SK-N-SH (cell line): ENCODE measurements around the gene ZNRF1. TPM values are rescaled to one million over a fixed set of nuclear protein-coding genes. Genes with fewer than 3 reads are reported as not detected.

Experiments
- CTCF ChIA-PET: fragments of 300-600, 350-600 bp; formaldehyde crosslinking; extraction: SDS; loops from one replicate; lab custom pipeline; 2021; lab: Yijun Ruan, JAX
- POLR2A ChIA-PET: fragments of 350-600 bp; sonication (Branson Sonifier 250); formaldehyde crosslinking; extraction: SDS; loops from one replicate; lab custom pipeline; 2020; ENCODE audit warnings: antibody characterized with exemption, inconsistent platforms; lab: Yijun Ruan, JAX
- DNase-seq: peaks from one replicate; pipeline ENCODE4 v3.0.0; 2012
- H2AFZ ChIP-seq: fragments of 200-600 bp; sonication (generic); 2 replicates; pipeline ENCODE4 v1.8.1; 2016; ENCODE audit warnings: antibody characterized with exemption, mild to moderate bottlenecking, low read depth
- H3F3A ChIP-seq: fragments of 200-600 bp; sonication (generic); replicated peaks from 2 replicates; pipeline ENCODE3; 2016; ENCODE audit warnings: antibody characterized with exemption, mild to moderate bottlenecking; ENCODE audit not compliant: insufficient read depth
- H3K27ac ChIP-seq, 2 experiments: fragments of 200-500 bp in 1 of 2; fragments of 200-600 bp in 1 of 2; sonication (Bioruptor generic) in 1 of 2; sonication (generic), shearing (Covaris generic) in 1 of 2; 2 replicates each; pipeline versions ENCODE4 v1.5.1 to v1.6.1; 2014 to 2016; ENCODE audit warnings: low read depth in 2 of 2, inconsistent platforms in 1 of 2, low read length in 1 of 2, mild to moderate bottlenecking in 1 of 2, mixed read lengths in 1 of 2
- H3K27me3 ChIP-seq: fragments of 200-600 bp; sonication (generic), shearing (Covaris generic); 2 replicates; pipeline ENCODE4 v1.6.1; 2016; ENCODE audit warnings: mixed run types; ENCODE audit not compliant: insufficient read depth
- H3K36me3 ChIP-seq, 2 experiments: fragments of 200-500 bp in 1 of 2; fragments of 200-600 bp in 1 of 2; sonication (Bioruptor generic) in 1 of 2; sonication (generic) in 1 of 2; replicated peaks in 1 of 2; 2 replicates each; pipeline versions ENCODE3 to v1.5.1; 2014 to 2016; ENCODE audit warnings: low read length in 1 of 2, mild to moderate bottlenecking in 1 of 2; ENCODE audit not compliant: insufficient read depth in 2 of 2, control insufficient read depth in 1 of 2
- H3K4me1 ChIP-seq, 2 experiments: fragments of 200-500 bp in 1 of 2; fragments of 200-600 bp in 1 of 2; sonication (Bioruptor generic) in 1 of 2; sonication (generic), shearing (Covaris generic) in 1 of 2; 2 replicates each; pipeline versions ENCODE4 v1.5.1 to v1.6.1; 2014 to 2016; ENCODE audit warnings: low read depth in 1 of 2, low read length in 1 of 2, mixed run types in 1 of 2; ENCODE audit not compliant: insufficient read depth in 2 of 2, control insufficient read depth in 1 of 2
- H3K4me2 ChIP-seq: fragments of 200-600 bp; sonication (generic), shearing (Covaris generic); 2 replicates; pipeline ENCODE4 v1.6.1; 2017; ENCODE audit warnings: mixed run types
- H3K4me3 ChIP-seq, 2 experiments: fragments of 200-500 bp in 1 of 2; fragments of 200-600 bp in 1 of 2; sonication (Bioruptor generic) in 1 of 2; sonication (generic), shearing (Covaris generic) in 1 of 2; 2 replicates each; pipeline versions ENCODE4 v1.5.1 to v1.8.1; 2014 to 2016; ENCODE audit warnings: low read depth in 2 of 2, inconsistent platforms in 1 of 2, low read length in 1 of 2, mild to moderate bottlenecking in 1 of 2, mixed read lengths in 1 of 2, moderate library complexity in 1 of 2
- H3K79me2 ChIP-seq: fragments of 200-600 bp; sonication (generic); 2 replicates; pipeline ENCODE4 v1.8.1; 2017; ENCODE audit warnings: mild to moderate bottlenecking; ENCODE audit not compliant: insufficient read depth
- H3K9ac ChIP-seq: fragments of 200-600 bp; sonication (generic); 2 replicates; pipeline ENCODE4 v1.6.1; 2017; ENCODE audit warnings: mixed run types
- H3K9me2 ChIP-seq: fragments of 200-600 bp; sonication (generic); 2 replicates; pipeline ENCODE4 v1.6.1; 2017; ENCODE audit warnings: mixed run types
- H3K9me3 ChIP-seq: fragments of 200-600 bp; sonication (generic); 2 replicates; pipeline ENCODE4 v1.6.1; 2017; ENCODE audit warnings: mixed run types, mild to moderate bottlenecking, moderate library complexity
- H4K20me1 ChIP-seq: fragments of 200-600 bp; sonication (generic); 2 replicates; pipeline ENCODE4 v1.6.1; 2017; ENCODE audit warnings: mild to moderate bottlenecking, mixed run types; ENCODE audit not compliant: insufficient read depth
- CHD2 ChIP-seq: fragments of 150-350 bp; IDR thresholded peaks from 2 replicates; pipeline ENCODE4 v1.6.1; 2018; ENCODE audit warnings: low read length; ENCODE audit not compliant: partially characterized antibody
- ELF1 ChIP-seq: IDR thresholded peaks from 2 replicates; pipeline ENCODE4 v1.4.0; 2012
- EP300 ChIP-seq, 2 experiments: IDR thresholded peaks; 2 replicates each; pipeline versions ENCODE4 v1.4.0 to v1.6.1; 2012; ENCODE audit warnings: borderline replicate concordance in 1 of 2, low read depth in 1 of 2, low read length in 1 of 2
- FOSL2 ChIP-seq: IDR thresholded peaks from 2 replicates; pipeline ENCODE4 v1.4.0; 2012; ENCODE audit warnings: low read depth, mild to moderate bottlenecking, moderate library complexity, borderline replicate concordance
- FOXJ3 ChIP-seq: sonication (generic); formaldehyde crosslinking; IDR thresholded peaks from 2 replicates; pipeline ENCODE4 v1.5.1; 2020; ENCODE audit warnings: mild to moderate bottlenecking, missing genetic modification reagents
- GATA2 ChIP-seq: sonication (generic); formaldehyde crosslinking; IDR thresholded peaks from 2 replicates; pipeline ENCODE4 v1.5.0; 2020; ENCODE audit warnings: mild to moderate bottlenecking, missing genetic modification reagents
- JUND ChIP-seq: IDR thresholded peaks from 2 replicates; pipeline ENCODE4 v1.4.0; 2012
- MEF2A ChIP-seq: IDR thresholded peaks from 2 replicates; pipeline ENCODE4 v1.4.0; 2012; ENCODE audit warnings: low read depth, borderline replicate concordance
- MXI1 ChIP-seq: IDR thresholded peaks from 2 replicates; pipeline ENCODE4 v1.6.1; 2012; ENCODE audit warnings: mild to moderate bottlenecking, low read depth, low read length, improper control_type of control experiment
- NRF1 ChIP-seq: IDR thresholded peaks from 2 replicates; pipeline ENCODE4 v1.6.1; 2012; ENCODE audit warnings: low read depth, mild to moderate bottlenecking, low read length
- POLR2AphosphoS5 ChIP-seq: IDR thresholded peaks from 2 replicates; pipeline ENCODE4 v1.6.1; 2012; ENCODE audit warnings: low read depth, low read length
- RAD21 ChIP-seq: IDR thresholded peaks from 2 replicates; pipeline ENCODE4 v1.6.1; 2012; ENCODE audit warnings: mild to moderate bottlenecking, low read length
- RCOR1 ChIP-seq: fragments of 150-350 bp; IDR thresholded peaks from 2 replicates; pipeline ENCODE4 v1.6.1; 2017; ENCODE audit warnings: antibody characterized with exemption, low read length
- RXRA ChIP-seq: IDR thresholded peaks from 2 replicates; pipeline ENCODE4 v1.4.0; 2012; ENCODE audit warnings: low read depth, mild to moderate bottlenecking, borderline replicate concordance
- YY1 ChIP-seq: IDR thresholded peaks from 2 replicates; pipeline ENCODE4 v1.4.0; 2012; ENCODE audit warnings: low read depth, mild to moderate bottlenecking
- WGBS: methylation state at CpG from one replicate; pipeline ENCODE4 v1.1.6; 2017; ENCODE audit warnings: low lambda C conversion rate; 5-methylcytosine and 5-hydroxymethylcytosine counted together
- polyA plus RNA-seq, 3 experiments: library from polyadenylated mRNA; depleted of rRNA; stranded (reverse); fragments of >200 nt; gene quantifications; 2 replicates each; pipeline ENCODE4 v1.2.3, GENCODE V29; 2012
- TF ChIP-seq, protein P1 (sequence below): IDR thresholded peaks from 2 replicates; pipeline ENCODE4; 2012
- TF ChIP-seq, protein P2 (sequence below): fragments of 150-350 bp; IDR thresholded peaks from 2 replicates; pipeline ENCODE4 v1.6.1; 2016; ENCODE audit warnings: mild to moderate bottlenecking, low read depth, low read length
- TF ChIP-seq, protein P3 (sequence below): fragments of 200-600 bp; sonication (generic); IDR thresholded peaks from 2 replicates; pipeline ENCODE4 v1.6.1; 2017; ENCODE audit warnings: antibody characterized with exemption, mild to moderate bottlenecking, moderate library complexity
- TF ChIP-seq, protein P4 (sequence below): IDR thresholded peaks from 2 replicates; pipeline ENCODE4 v1.4.0; 2012; ENCODE audit warnings: low read depth

Gene ZNRF1
- polyA plus RNA-seq, 1 of the 3 experiments (the other 2 are of a cell fraction): 23.7 TPM

DNA sequence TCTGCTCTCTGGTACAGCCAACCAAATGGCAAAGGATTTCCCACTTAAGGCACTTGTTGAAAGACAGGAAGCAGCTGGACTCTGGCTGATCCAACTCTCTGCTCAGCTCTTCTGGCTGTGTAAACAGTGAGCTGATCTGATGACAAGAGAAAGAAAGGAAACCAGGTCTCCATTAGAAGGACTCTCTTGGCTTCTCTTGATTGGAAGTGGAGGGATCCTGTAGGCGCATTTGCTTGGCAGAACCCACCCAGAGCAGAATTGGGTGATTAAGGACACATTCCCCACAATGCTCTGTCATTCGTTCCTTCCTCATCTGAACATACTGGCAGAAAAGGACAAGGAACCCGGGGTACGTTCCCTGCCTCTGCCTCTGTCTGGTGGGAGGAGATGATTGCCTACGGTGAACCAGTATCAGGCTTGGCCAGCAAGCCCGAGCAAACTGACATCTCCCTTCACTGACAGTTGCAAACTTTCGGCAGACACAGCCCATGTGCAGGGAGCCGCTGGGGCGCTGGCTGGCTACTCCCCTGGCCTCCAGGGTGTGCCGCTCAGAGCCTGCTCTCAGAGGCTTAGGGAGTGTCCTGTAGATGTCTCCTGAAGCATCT is 88.7 kb downstream of the ZNRF1 start:
- no peaks in the 10 kb centered on the region for H3K27me3 ChIP-seq
- H3F3A ChIP-seq: peaks cover 3% of the 10 kb centered on the region
- H3K36me3 ChIP-seq: peaks cover 0 to 3% of the 10 kb centered on the region in 2 experiments
- no peak overlapping the region for H3K4me3 ChIP-seq
- no peaks in the 10 kb centered on the region for H3K9me2 ChIP-seq
- whole genome bisulfite sequencing: 89% methylated on average over 6 of the region's 10 CpGs
- peaks cover 13 to 36% of the 10 kb centered on the region in 2 experiments; a peak in 3 of 4 replicates for H3K4me1 ChIP-seq
- peak overlapping the region; percentile 29; the same call in 1 of the 2 replicates for H3K4me2 ChIP-seq
- DNase-seq: peak; percentile 36
- peaks cover 66% of the 10 kb centered on the region for H3K79me2 ChIP-seq
- CTCF ChIA-PET: interaction anchor here (1.0 to 2.9 kb wide), 4 partner anchors 9 to 94 kb away, joined by 3 to 18 read pairs (median 6); partner anchors contain the start of gene ZNRF1
- TF ChIP-seq, protein P1, sequence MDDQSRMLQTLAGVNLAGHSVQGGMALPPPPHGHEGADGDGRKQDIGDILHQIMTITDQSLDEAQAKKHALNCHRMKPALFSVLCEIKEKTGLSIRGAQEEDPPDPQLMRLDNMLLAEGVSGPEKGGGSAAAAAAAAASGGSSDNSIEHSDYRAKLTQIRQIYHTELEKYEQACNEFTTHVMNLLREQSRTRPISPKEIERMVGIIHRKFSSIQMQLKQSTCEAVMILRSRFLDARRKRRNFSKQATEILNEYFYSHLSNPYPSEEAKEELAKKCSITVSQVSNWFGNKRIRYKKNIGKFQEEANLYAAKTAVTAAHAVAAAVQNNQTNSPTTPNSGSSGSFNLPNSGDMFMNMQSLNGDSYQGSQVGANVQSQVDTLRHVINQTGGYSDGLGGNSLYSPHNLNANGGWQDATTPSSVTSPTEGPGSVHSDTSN: 0 out of 2 replicates have a peak, but pooled peaks have one; percentile 16
- TF ChIP-seq EP300 (IDR thresholded peaks at IDR 0.05; ENCODE audit: borderline replicate concordance in 1 of 2, low read depth in 1 of 2, low read length in 1 of 2) (no peak), FOXJ3 (CRISPR knock-in tag) (no peak)
- TF ChIP-seq, all 33 proteins: peak for 1
- H4K20me1 ChIP-seq: peaks cover 40% of the 10 kb centered on the region
- H3K9me3 ChIP-seq: no peaks in the 10 kb centered on the region
- H3K9ac ChIP-seq: no peak overlapping the region
- POLR2A ChIA-PET: interaction anchor here (0.6 to 1.7 kb wide), 2 partner anchors 18 to 312 kb away, joined by 3 to 4 read pairs; no protein-coding TSS in a partner anchor
- no peak overlapping the region for H2AFZ ChIP-seq
- peak overlapping the region; percentile 27 to 78; a peak in 3 of 4 replicates for H3K27ac ChIP-seq

DNA sequence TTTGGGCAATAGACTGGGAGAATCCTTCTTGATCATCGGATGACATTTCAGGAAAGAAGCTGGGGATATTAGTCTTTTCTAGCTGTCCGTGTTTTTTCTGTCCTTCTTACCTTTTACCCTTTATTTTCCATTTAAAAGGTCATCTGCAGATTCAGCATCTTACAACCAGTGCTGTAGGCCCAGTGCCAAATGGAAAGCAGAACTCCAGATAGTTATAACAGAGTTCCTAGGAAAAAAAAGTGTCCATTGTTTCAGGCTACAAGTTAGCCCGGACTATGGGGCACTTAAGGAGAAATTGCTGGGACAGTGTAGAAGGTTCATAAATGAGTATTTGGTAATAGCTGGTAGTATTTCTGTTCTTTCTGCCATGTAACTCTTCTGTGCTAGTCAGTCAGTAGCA is 89.4 kb downstream of the ZNRF1 start:
- Histone ChIP-seq H4K20me1 (peaks cover 37% of the 10 kb centered on the region), H3K36me3 (peaks cover 0 to 3% of the 10 kb centered on the region in 2 experiments), H2AFZ (no peak overlapping the region), H3K9me2 (no peaks in the 10 kb centered on the region), H3F3A (peaks cover 3% of the 10 kb centered on the region), H3K4me2 (no peak overlapping the region), H3K9ac (no peak overlapping the region), H3K9me3 (no peaks in the 10 kb centered on the region), H3K27ac (peak overlapping the region in 1 of 2 experiments; percentile 78; a peak in 1 of 4 replicates), H3K4me3 (no peak overlapping the region), H3K4me1 (peaks cover 13 to 36% of the 10 kb centered on the region in 2 experiments; a peak in 3 of 4 replicates), H3K79me2 (peaks cover 66% of the 10 kb centered on the region), H3K27me3 (no peaks in the 10 kb centered on the region)
- no peak for DNase-seq
- ChIA-PET POLR2A (interaction anchor here (1.7 kb wide), 1 partner anchor 17 kb away, joined by 4 read pairs; no protein-coding TSS in a partner anchor), CTCF (interaction anchor here (0.8 to 2.9 kb wide), 5 partner anchors 9 to 107 kb away, joined by 3 to 18 read pairs (median 4); partner anchors contain the start of gene ZNRF1)
- whole genome bisulfite sequencing: 74% methylated on average over 3 of the region's 3 CpGs
- TF ChIP-seq, protein P2, sequence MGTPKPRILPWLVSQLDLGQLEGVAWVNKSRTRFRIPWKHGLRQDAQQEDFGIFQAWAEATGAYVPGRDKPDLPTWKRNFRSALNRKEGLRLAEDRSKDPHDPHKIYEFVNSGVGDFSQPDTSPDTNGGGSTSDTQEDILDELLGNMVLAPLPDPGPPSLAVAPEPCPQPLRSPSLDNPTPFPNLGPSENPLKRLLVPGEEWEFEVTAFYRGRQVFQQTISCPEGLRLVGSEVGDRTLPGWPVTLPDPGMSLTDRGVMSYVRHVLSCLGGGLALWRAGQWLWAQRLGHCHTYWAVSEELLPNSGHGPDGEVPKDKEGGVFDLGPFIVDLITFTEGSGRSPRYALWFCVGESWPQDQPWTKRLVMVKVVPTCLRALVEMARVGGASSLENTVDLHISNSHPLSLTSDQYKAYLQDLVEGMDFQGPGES: no peak
- TF ChIP-seq RCOR1 (no peak), MXI1 (no peak), POLR2AphosphoS5 (no peak), NRF1 (no peak), MEF2A (no peak), YY1 (no peak), FOSL2 (no peak), JUND (no peak), RAD21 (no peak), GATA2 (no peak), CHD2 (no peak), ELF1 (no peak), RXRA (no peak)
- TF ChIP-seq, protein P3, sequence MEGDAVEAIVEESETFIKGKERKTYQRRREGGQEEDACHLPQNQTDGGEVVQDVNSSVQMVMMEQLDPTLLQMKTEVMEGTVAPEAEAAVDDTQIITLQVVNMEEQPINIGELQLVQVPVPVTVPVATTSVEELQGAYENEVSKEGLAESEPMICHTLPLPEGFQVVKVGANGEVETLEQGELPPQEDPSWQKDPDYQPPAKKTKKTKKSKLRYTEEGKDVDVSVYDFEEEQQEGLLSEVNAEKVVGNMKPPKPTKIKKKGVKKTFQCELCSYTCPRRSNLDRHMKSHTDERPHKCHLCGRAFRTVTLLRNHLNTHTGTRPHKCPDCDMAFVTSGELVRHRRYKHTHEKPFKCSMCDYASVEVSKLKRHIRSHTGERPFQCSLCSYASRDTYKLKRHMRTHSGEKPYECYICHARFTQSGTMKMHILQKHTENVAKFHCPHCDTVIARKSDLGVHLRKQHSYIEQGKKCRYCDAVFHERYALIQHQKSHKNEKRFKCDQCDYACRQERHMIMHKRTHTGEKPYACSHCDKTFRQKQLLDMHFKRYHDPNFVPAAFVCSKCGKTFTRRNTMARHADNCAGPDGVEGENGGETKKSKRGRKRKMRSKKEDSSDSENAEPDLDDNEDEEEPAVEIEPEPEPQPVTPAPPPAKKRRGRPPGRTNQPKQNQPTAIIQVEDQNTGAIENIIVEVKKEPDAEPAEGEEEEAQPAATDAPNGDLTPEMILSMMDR: no peak
- TF ChIP-seq, protein P4, sequence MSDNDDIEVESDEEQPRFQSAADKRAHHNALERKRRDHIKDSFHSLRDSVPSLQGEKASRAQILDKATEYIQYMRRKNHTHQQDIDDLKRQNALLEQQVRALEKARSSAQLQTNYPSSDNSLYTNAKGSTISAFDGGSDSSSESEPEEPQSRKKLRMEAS: no peak
